Suprapubic skin (tissue), 3 donors: ENCODE measurements around the gene RMND1.

Experiments used
- POLR2AphosphoS5 ChIP-seq, 3 donors: sonication (generic); formaldehyde crosslinking; IDR thresholded peaks; one replicate each; pipeline ENCODE4 v1.6.1; 2017; ENCODE audit warnings: antibody characterized with exemption in 3 of 3
- TF ChIP-seq, protein P1 (sequence below), 2 donors: fragments of 200-600 bp in 1 of 2; fragments of 450-650 bp in 1 of 2; sonication (generic) in 1 of 2; IDR thresholded peaks; one replicate each; pipeline ENCODE4 v1.5.1; 2016 to 2019; ENCODE audit warnings: antibody characterized with exemption in 2 of 2, mild to moderate bottlenecking in 1 of 2, moderate library complexity in 1 of 2

GRCh38 chr6:151482290-151482689, 30.4 kb upstream of the RMND1 start:
- TF ChIP-seq, protein P1, sequence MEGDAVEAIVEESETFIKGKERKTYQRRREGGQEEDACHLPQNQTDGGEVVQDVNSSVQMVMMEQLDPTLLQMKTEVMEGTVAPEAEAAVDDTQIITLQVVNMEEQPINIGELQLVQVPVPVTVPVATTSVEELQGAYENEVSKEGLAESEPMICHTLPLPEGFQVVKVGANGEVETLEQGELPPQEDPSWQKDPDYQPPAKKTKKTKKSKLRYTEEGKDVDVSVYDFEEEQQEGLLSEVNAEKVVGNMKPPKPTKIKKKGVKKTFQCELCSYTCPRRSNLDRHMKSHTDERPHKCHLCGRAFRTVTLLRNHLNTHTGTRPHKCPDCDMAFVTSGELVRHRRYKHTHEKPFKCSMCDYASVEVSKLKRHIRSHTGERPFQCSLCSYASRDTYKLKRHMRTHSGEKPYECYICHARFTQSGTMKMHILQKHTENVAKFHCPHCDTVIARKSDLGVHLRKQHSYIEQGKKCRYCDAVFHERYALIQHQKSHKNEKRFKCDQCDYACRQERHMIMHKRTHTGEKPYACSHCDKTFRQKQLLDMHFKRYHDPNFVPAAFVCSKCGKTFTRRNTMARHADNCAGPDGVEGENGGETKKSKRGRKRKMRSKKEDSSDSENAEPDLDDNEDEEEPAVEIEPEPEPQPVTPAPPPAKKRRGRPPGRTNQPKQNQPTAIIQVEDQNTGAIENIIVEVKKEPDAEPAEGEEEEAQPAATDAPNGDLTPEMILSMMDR (IDR thresholded peaks at IDR 0.05) = no peak
- no peak for TF ChIP-seq POLR2AphosphoS5 (IDR thresholded peaks at IDR 0.05)
